Stimulated activated CD8-positive, alpha-beta memory T cell treated with anti-CD3 and anti-CD28 coated beads, Interleukin-2, amount 100 ng/mL, for 48 hours (primary cell): ENCODE results near the gene MACROD2.
"Not testable (repeated sequence)": the region's sequence is repeated elsewhere in the genome, so short reads cannot be mapped to it uniquely, and the experiment has no call there.

ENCODE experiments used
- DNase-seq, 2 donors: peaks; one replicate each; pipeline ENCODE4 v3.0.0-alpha.2; 2020; ENCODE audit warnings: low read depth in 2 of 2

The MACROD2 gene

DNA sequence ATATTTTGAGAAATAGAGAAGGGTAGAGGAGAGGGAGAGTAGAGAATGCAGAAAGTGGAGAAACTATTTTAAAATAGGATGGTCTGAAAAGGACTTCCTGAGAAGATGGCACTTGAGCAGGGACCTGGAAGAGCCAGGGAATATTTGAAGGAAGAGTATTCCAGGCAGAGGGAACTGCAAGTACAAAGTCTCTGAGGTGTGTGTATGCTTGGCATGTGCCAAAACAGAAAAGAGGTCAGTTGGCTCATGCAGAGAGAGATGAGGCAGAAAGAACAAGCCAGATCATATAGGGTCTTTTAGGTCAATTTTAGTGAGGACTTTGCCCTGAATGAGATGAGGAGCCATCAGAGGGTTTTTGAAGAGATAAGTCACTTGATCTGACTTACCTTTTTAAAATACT is 196.2 kb downstream of the MACROD2 start:
- DNase-seq = no peak

DNA sequence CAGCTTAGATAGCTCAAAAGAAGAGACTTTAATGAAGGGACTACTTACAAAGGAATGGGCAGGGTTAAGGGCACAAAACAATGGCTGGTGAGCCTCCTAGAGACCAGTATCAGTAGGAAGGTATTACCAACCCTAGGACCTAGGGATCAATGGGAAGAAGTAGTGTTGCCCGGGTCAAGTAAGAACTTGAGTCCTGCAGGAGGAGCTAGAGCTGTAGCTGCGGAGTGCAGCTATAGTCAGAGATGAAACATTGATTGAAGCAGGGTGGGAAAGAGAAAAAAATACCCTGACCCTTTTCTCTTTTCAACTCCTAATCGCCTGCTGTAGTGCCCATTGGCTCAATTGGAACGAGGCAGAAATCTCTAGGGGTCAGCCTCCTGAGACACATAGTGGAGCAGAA is 198.1 kb downstream of the MACROD2 start:
- no peak for DNase-seq

DNA sequence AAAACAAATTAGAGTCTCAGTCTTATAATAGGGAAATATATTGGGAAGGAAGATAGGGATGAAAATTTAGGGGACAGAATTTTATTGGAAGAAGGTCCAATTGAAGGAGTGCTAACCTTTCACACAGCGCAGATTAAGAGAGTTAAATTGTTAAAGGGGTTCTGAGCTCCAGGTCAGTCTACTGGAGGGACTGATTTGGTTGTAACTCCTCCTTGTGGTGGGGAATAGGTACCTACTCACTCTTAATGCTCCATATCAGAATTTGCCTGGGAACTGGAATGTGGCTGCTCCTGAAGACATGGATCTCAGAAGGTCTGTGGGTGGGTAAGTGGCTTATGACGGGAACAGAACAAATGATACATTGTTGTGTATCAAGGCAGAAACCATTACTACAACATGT is 198.6 kb downstream of the MACROD2 start:
- no peak for DNase-seq

DNA sequence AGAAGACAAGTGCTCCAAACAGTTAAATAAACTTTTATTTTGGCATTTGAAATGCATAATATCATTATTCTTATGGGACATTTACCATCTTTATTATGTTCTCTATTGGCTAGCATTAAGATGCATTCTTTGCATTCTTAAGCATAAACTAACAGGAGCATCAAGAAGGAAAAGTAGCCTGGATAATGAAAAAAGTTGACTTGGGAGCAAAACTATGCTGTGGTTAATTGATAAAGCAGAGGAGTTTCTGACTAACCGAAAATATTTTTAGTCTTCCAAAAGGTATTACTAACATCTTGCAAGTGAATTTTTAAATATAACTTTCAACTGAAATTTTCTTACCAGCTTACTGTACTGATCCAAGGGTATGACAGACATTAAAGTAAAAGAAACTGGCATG is 201.8 kb downstream of the MACROD2 start:
- no peak for DNase-seq

DNA sequence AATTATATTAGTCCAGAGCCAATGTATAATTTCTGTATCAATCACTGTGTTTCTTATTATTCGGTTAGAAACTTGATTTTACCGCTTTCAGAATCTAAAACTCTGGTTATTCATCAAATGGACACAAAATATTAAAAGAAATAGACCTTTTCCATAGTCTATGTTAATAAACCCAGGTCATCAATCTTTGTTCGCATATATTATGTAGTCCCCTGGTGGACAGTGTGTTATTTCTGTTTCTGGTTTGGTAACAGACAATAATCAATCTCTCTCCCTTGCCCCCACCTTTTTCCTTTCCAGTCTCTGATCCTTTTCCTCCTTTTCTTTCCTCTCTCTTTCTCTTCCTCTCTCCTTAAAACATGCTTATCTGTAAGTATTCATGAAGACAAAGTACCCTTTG is 203.1 kb downstream of the MACROD2 start:
- no peak for DNase-seq

- no peak for DNase-seq
These were observed 203.8 kb downstream of the MACROD2 start for GRCh38 chr20:14199111-14199510.

DNA sequence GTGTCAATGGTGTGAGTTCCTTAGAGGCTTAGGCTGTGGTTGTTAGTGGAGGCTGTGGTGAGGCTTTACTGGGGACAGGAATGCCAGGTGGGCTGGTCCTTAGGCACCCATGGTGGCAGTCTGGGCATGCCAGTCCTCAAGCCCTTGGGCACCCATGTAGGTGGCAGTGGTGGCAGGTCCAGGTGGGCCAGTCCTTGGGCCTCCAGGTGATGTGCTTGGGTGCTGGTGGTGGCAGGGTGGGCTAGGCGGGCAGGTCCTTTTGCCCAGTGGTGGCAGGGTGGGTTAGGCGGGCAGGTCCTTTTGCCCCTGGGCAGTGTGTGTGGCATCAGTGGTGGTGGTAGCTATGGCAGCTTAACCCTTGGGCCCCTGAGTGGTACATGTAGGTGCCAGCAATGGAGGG is 208.3 kb downstream of the MACROD2 start:
- DNase-seq = no peak

DNA sequence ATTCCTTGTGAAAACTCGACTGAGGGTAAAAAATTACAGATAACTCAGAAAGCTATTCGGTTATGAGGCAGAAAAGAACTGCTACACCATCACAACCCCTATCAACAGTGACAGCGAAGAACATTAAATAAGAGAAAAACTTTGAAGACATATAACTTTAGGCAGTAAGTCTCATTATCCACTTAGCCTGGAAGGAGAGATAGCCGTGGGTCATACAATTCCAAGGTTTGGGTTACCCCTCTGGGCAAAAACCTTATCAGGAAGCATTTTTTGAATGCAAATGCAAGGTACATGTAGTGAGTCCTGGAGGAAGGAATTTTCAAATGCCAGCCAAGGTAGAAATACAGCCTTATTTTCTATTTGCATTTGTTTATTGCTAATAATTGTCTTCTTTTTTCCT is 212.3 kb downstream of the MACROD2 start:
- DNase-seq = no peak

GRCh38 chr20:14208956-14209355 is 213.6 kb downstream of the MACROD2 start:
- no peak for DNase-seq

GRCh38 chr20:14210146-14210545 is 214.8 kb downstream of the MACROD2 start:
- DNase-seq = no peak

- no peak for DNase-seq
These were observed 218.7 kb downstream of the MACROD2 start for GRCh38 chr20:14214046-14214445.

- not testable (repeated sequence) for DNase-seq
These were observed 220.6 kb downstream of the MACROD2 start for GRCh38 chr20:14215880-14216279.

DNA sequence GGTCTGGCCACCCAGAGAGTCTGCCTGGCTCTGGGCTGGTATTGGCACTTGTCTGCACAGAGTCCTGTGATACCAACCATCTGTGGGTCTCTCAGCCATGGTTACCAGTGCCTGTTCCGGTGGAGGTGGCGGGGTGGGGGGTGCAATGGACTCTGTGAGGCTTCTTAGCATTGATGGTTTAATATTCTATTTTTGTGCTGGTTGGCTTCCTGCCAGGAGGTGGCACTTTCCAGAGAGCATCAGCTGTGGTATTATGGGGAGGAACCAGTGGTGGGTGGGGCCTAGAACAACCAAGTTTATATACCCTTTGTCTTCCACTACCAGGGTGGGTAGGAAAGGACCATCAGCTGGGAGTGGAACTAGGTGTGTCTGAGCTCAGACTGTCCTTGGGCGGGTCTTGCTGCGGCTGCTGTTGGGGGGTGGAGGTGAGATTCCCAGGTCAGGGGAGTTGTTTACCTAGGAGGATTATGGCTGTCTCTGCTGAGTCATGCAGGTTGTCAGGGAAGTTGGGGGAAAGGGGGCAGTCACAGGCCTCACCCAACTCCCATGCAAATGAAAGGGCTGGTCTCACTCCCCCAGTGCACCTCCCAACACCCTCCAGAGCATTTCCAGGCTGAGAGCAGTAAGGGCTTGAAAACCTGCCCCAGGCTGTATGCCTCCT is 224.6 kb downstream of the MACROD2 start:
- DNase-seq = no peak

- DNase-seq = no peak
These were observed 225.7 kb downstream of the MACROD2 start for GRCh38 chr20:14220986-14221385.

DNA sequence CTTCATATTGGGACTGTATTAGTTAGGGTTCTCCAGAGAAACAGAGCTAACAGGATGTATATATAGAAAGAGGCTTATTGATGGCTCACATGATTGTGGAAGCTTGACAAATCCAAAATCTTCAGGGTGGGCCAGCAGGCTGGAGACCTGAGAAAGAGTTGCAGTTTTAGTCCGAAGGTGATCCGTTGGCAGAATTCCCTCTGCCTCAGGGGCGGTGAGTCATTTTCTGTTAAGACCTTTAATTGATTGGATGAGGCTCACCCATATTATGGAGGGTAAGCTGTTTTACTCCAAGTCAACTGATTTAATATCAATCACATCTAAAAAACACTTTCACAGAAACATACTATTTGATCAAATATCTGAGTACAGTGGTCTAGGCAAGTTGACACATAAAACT is 228.5 kb downstream of the MACROD2 start:
- no peak for DNase-seq

DNA sequence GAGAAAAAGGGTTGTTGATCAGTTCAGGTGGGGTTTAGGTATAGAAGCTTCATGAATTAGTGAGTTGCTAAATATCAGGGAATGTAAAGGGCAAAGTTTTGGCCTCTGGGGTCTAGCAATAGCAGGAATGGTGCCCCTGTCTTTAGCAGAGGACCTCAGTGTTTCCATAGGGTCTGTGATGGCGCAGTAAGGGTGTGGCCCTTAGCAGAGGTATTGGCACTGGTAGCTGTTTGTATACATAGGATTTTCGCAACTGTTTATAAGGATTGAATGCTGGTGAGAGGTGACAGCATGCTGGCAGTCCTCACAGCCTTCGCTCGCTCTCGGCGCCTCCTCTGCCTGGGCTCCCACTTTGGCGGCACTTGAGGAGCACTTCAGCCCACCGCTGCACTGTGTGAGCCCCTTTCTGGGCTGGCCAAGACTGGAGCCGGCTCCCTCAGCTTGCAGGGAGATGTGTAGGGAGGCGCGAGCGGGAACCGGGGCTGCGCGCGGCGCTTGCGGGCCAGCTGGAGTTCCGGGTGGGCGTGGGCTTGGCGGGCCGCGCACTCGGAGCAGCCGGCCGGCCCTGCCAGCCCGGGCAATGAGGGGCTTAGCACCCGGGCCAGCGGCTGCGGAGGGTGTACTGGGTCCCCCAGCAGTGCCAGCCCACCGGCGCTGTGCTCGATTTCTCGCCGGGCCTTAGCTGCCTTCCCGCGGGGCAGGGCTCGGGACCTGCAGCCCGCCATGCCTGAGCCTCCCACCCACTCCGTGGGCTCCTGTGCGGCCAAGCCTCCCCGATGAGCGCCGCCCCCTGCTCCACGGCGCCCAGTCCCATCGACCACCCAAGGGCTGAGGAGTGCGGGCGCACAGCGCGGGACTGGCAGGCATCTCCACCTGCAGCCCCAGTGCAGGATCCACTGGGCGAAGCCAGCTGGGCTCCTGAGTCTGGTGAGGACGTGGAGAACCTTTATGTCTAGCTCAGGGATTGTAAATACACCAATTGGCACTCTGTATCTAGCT is 231.0 kb downstream of the MACROD2 start:
- DNase-seq = not testable (repeated sequence)

GRCh38 chr20:14232650-14233049 is 237.3 kb downstream of the MACROD2 start:
- no peak for DNase-seq

GRCh38 chr20:14234666-14235295 is 239.5 kb downstream of the MACROD2 start:
- DNase-seq = no peak

GRCh38 chr20:14235355-14235754 is 240.0 kb downstream of the MACROD2 start:
- no peak for DNase-seq

GRCh38 chr20:14245368-14245970 is 250.2 kb downstream of the MACROD2 start:
- no peak for DNase-seq

GRCh38 chr20:14259689-14260088 is 264.4 kb downstream of the MACROD2 start:
- DNase-seq = no peak

- no peak for DNase-seq
These were observed 265.1 kb downstream of the MACROD2 start for GRCh38 chr20:14260367-14260766.
